Measurements from ENCODE around the gene GSTA2. TPM values are rescaled to one million over a fixed set of nuclear protein-coding genes. Genes with fewer than 3 reads are reported as not detected.
"Not testable (repeated sequence)": the region's sequence is repeated elsewhere in the genome, so short reads cannot be mapped to it uniquely, and the experiment has no call there.

The GSTA2 gene
- total and polyA plus RNA-seq, 2 experiments from 2014 or later: 0.11 TPM; not detected in 1

GRCh38 chr6:52718550-52718949 is 44.7 kb downstream of the GSTA2 start:
- Histone ChIP-seq H3K79me2 (ENCODE audit: insufficient read depth) (no peaks in the 10 kb centered on the region), H3K4me1 (ENCODE audit: insufficient read depth) (peaks cover 2% of the 10 kb centered on the region), H3K4me3 (no peak overlapping the region), H3K27me3 (replicated peaks; ENCODE audit: insufficient read depth) (no peaks in the 10 kb centered on the region), H3K9me3 (ENCODE audit: low read depth) (no peaks in the 10 kb centered on the region), H3K9ac (no peak overlapping the region), H3K4me2 (ENCODE audit: unreplicated experiment) (no peak overlapping the region), H3K27ac (no peak overlapping the region), H3K36me3 (ENCODE audit: low read depth) (no peaks in the 10 kb centered on the region), H2AFZ (no peak overlapping the region), H4K20me1 (ENCODE audit: insufficient read depth) (no peaks in the 10 kb centered on the region), H3F3A (ENCODE audit: insufficient read depth) (peaks cover 3% of the 10 kb centered on the region), H3K9me2 (ENCODE audit: insufficient read depth) (no peaks in the 10 kb centered on the region)
- no peak for TF ChIP-seq EZH2phosphoT487 (IDR thresholded peaks at IDR 0.05; ENCODE audit: insufficient read depth, low read depth)
- no peak for TF ChIP-seq EZH2 (IDR thresholded peaks at IDR 0.05; ENCODE audit: insufficient read depth, poor library complexity, severe bottlenecking)
- DNase-seq: peak; percentile 75
- in situ Hi-C loops (cut with MboI): no loop called here

- WGBS, 2 experiments (ENCODE audit: low coverage in 1 of 2, low lambda C conversion rate in 2 of 2, missing lambda C conversion rate in 2 of 2): 85 to 87% methylated on average over 9 of the region's 9 CpGs
- DNase-seq; H3K4me2 ChIP-seq (ENCODE audit: unreplicated experiment); H3K79me2 ChIP-seq (ENCODE audit: insufficient read depth); H3K9me3 ChIP-seq (ENCODE audit: low read depth); H4K20me1 ChIP-seq (ENCODE audit: insufficient read depth); H3K9me2 ChIP-seq (ENCODE audit: insufficient read depth); H3K27ac ChIP-seq; H2AFZ ChIP-seq; H3K27me3 ChIP-seq (replicated peaks; ENCODE audit: insufficient read depth); H3K4me3 ChIP-seq; in situ Hi-C loops (cut with MboI); H3K36me3 ChIP-seq (ENCODE audit: low read depth); H3K4me1 ChIP-seq (ENCODE audit: insufficient read depth); H3F3A ChIP-seq (ENCODE audit: insufficient read depth); H3K9ac ChIP-seq: not testable (repeated sequence)
Observed at GRCh38 chr6:52714761-52715160, 48.5 kb downstream of the GSTA2 start.

- no peak for TF ChIP-seq EZH2 (IDR thresholded peaks at IDR 0.05; ENCODE audit: insufficient read depth, poor library complexity, severe bottlenecking)
- TF ChIP-seq EZH2phosphoT487 (IDR thresholded peaks at IDR 0.05; ENCODE audit: insufficient read depth, low read depth): no peak
- no peaks in the 10 kb centered on the region for H3K79me2 ChIP-seq (ENCODE audit: insufficient read depth)
Observed at GRCh38 chr6:52712136-52712535, 51.1 kb downstream of the GSTA2 start.

GRCh38 chr6:52707963-52708680 is 55.2 kb downstream of the GSTA2 start:
- Histone ChIP-seq H2AFZ (no peak overlapping the region), H4K20me1 (ENCODE audit: insufficient read depth) (no peaks in the 10 kb centered on the region), H3K4me1 (ENCODE audit: insufficient read depth) (no peaks in the 10 kb centered on the region), H3K79me2 (ENCODE audit: insufficient read depth) (no peaks in the 10 kb centered on the region), H3K4me2 (ENCODE audit: unreplicated experiment) (no peak overlapping the region), H3K9ac (no peak overlapping the region), H3K27me3 (replicated peaks; ENCODE audit: insufficient read depth) (no peaks in the 10 kb centered on the region), H3K36me3 (ENCODE audit: low read depth) (no peaks in the 10 kb centered on the region), H3K4me3 (no peak overlapping the region), H3K9me3 (ENCODE audit: low read depth) (no peaks in the 10 kb centered on the region), H3F3A (ENCODE audit: insufficient read depth) (no peaks in the 10 kb centered on the region), H3K27ac (no peak overlapping the region), H3K9me2 (ENCODE audit: insufficient read depth) (no peaks in the 10 kb centered on the region)
- in situ Hi-C loops (cut with MboI): no loop called here
- WGBS, 2 experiments (ENCODE audit: low coverage in 1 of 2, low lambda C conversion rate in 2 of 2, missing lambda C conversion rate in 2 of 2): 26 to 32% methylated on average over 3 of the region's 3 CpGs
- no peak for DNase-seq
- TF ChIP-seq EZH2 (IDR thresholded peaks at IDR 0.05; ENCODE audit: insufficient read depth, poor library complexity, severe bottlenecking) (no peak), EZH2phosphoT487 (IDR thresholded peaks at IDR 0.05; ENCODE audit: insufficient read depth, low read depth) (no peak)

More at GRCh38 chr6:52712136-52712535, 51.1 kb downstream of the GSTA2 start:
- no peaks in the 10 kb centered on the region for H3K9me3 ChIP-seq (ENCODE audit: low read depth)
- DNase-seq: peak; percentile 55
- no peaks in the 10 kb centered on the region for H3K36me3 ChIP-seq (ENCODE audit: low read depth)
- in situ Hi-C loops (cut with MboI): no loop called here
- 75 to 78% methylated on average over 2 of the region's 2 CpGs for WGBS, 2 experiments (ENCODE audit: low coverage in 1 of 2, low lambda C conversion rate in 2 of 2, missing lambda C conversion rate in 2 of 2)
- peak overlapping the region; percentile 47; the same call in 1 of the 2 replicates for H2AFZ ChIP-seq
- H3K27ac ChIP-seq: no peak overlapping the region
- H3K27me3 ChIP-seq (replicated peaks; ENCODE audit: insufficient read depth): no peaks in the 10 kb centered on the region
- H3F3A ChIP-seq (ENCODE audit: insufficient read depth): no peaks in the 10 kb centered on the region
- H3K4me3 ChIP-seq: no peak overlapping the region
- no peaks in the 10 kb centered on the region for H4K20me1 ChIP-seq (ENCODE audit: insufficient read depth)
- H3K9me2 ChIP-seq (ENCODE audit: insufficient read depth): no peaks in the 10 kb centered on the region
- H3K4me1 ChIP-seq (ENCODE audit: insufficient read depth): no peaks in the 10 kb centered on the region
- H3K4me2 ChIP-seq (ENCODE audit: unreplicated experiment): no peak overlapping the region
- no peak overlapping the region for H3K9ac ChIP-seq

- H2AFZ ChIP-seq: no peak overlapping the region
- H3K9me3 ChIP-seq (ENCODE audit: low read depth): no peaks in the 10 kb centered on the region
- H3K4me2 ChIP-seq (ENCODE audit: unreplicated experiment): no peak overlapping the region
- no peak for DNase-seq
- 77 to 81% methylated on average over 3 of the region's 3 CpGs for WGBS, 2 experiments (ENCODE audit: low coverage in 1 of 2, low lambda C conversion rate in 2 of 2, missing lambda C conversion rate in 2 of 2)
- H4K20me1 ChIP-seq (ENCODE audit: insufficient read depth): no peaks in the 10 kb centered on the region
- TF ChIP-seq EZH2 (IDR thresholded peaks at IDR 0.05; ENCODE audit: insufficient read depth, poor library complexity, severe bottlenecking) (no peak), EZH2phosphoT487 (IDR thresholded peaks at IDR 0.05; ENCODE audit: insufficient read depth, low read depth) (no peak)
- H3F3A ChIP-seq (ENCODE audit: insufficient read depth): no peaks in the 10 kb centered on the region
- in situ Hi-C loops (cut with MboI): no loop called here
- H3K9ac ChIP-seq: no peak overlapping the region
- no peaks in the 10 kb centered on the region for H3K36me3 ChIP-seq (ENCODE audit: low read depth)
- H3K4me1 ChIP-seq (ENCODE audit: insufficient read depth): no peaks in the 10 kb centered on the region
- H3K27me3 ChIP-seq (replicated peaks; ENCODE audit: insufficient read depth): peaks cover 8% of the 10 kb centered on the region; the same call in 1 of the 2 replicates
- H3K79me2 ChIP-seq (ENCODE audit: insufficient read depth): no peaks in the 10 kb centered on the region
- H3K9me2 ChIP-seq (ENCODE audit: insufficient read depth): no peaks in the 10 kb centered on the region
- no peak overlapping the region for H3K27ac ChIP-seq
- H3K4me3 ChIP-seq: no peak overlapping the region
Observed at GRCh38 chr6:52706001-52706400, 57.3 kb downstream of the GSTA2 start.

GRCh38 chr6:52704781-52705502 is 58.3 kb downstream of the GSTA2 start:
- H3K9me2 ChIP-seq (ENCODE audit: insufficient read depth); H3K4me3 ChIP-seq; H4K20me1 ChIP-seq (ENCODE audit: insufficient read depth); H3K79me2 ChIP-seq (ENCODE audit: insufficient read depth); H3K9me3 ChIP-seq (ENCODE audit: low read depth); H3K9ac ChIP-seq; H3K27me3 ChIP-seq (replicated peaks; ENCODE audit: insufficient read depth); H2AFZ ChIP-seq; H3K4me2 ChIP-seq (ENCODE audit: unreplicated experiment); in situ Hi-C loops (cut with MboI); H3K27ac ChIP-seq; H3F3A ChIP-seq (ENCODE audit: insufficient read depth); H3K4me1 ChIP-seq (ENCODE audit: insufficient read depth); DNase-seq; H3K36me3 ChIP-seq (ENCODE audit: low read depth): not testable (repeated sequence)
- WGBS, 2 experiments (ENCODE audit: low coverage in 1 of 2, low lambda C conversion rate in 2 of 2, missing lambda C conversion rate in 2 of 2): 67 to 81% methylated on average over 6 of the region's 6 CpGs
